SH-SY5Y (cell line): Measurements from ENCODE around the gene GALNT11.

ENCODE experiments used
- GATA2 ChIP-seq: IDR thresholded peaks from 2 replicates; pipeline ENCODE4 v1.6.1; 2011; ENCODE audit warnings: mild to moderate bottlenecking, low read depth, low read length
- GATA3 ChIP-seq: IDR thresholded peaks from 2 replicates; pipeline ENCODE4 v1.6.1; 2011; ENCODE audit warnings: low read depth, mild to moderate bottlenecking, low read length, moderate library complexity

Gene GALNT11

DNA sequence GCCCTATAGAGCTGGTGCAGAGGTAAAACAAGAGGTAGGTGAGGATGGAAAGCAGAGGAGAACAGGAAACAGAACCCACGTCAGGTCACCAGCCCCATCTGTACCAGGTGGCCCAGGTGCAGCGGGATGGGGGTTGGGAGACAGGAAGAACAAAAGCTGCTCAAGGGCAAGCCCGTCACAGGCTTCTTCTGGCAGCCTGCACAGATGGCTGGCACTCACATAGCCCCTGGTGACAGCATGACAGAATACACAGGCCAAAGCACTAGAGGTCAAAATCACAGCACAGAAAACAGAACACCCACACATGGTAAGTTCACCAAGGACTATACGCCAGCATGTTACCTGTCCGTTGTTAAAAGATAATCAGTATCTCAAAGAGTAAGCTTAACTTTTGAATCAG is 126.8 kb downstream of the GALNT11 start:
- TF ChIP-seq GATA2, result no peak
- no peak for TF ChIP-seq GATA3

DNA sequence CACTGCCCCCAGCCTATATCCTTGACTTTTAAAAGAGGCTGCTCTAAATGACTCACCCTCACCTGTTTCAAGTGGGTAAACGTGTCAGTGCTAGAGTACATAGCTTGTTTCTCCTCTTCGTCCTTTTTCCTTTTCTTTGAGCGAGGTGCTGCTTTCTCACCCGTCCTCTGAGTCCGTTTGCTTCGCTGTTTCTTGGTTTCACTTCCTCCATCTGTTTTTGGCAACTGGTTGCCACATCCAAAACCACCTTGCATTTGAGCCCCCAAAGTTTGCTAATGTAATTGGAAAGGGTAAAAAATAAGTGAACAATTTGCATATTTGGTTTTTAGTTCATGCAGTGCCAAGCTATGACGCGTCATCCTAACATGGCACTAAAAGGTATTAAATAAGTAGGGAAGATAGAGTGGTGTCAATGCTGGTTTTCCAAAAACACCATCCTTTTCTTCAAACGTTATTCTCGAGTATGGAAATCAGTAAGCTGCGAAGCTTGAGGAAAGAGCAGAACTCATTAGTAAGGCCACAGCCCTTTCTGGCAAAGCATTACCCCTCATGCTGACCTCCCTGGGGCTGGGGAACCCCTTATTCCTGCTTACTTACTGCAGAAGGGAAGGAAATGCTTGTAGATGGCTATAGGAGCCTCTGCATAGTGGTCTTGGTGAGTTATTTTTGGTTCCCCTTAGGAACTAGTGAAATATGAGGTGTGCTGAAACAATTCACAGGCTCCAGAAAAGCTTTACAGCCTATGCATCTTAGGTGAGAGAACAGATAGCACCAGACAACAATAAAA is 133.5 kb downstream of the GALNT11 start:
- TF ChIP-seq GATA2 (no peak), GATA3 (no peak)

DNA sequence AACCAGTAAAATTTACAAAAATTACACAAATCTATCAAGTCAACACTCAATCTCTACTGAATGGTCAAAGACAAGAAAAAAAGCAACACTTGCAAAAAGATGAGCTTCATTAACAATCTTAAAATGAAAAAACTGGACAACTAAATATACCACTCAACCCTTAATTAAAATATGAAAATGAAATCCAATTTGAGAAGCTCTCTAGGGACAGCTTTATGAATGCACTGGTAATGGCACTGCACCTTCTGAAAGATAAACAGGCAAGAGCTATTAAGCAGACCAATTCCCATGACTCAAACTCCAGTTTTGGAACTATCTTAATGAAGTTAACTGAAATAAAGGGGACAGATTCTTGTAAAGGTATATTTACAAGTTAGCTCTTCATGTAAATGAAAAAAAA is 135.7 kb downstream of the GALNT11 start:
- no peak for TF ChIP-seq GATA3
- no peak for TF ChIP-seq GATA2

DNA sequence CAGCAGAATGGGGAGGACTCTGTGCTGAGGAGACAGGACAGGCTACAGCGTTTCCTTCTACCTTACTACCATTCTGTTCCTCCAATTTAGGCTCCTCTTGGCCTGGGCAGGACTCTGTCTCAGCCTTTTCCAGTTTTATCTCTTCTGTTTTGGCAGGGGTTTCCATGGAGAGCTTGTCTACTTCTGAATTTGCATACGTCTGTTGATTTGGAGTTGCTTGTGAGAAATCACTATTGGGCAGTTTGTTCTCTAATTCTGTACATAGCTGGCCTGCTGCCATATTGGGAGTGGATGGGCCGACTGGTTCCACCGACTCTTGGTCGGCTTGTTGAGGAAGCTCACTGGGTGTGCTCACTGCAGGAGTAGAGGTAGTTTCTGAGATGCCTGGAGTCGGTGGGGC is 136.8 kb downstream of the GALNT11 start:
- TF ChIP-seq GATA3, result no peak
- no peak for TF ChIP-seq GATA2
